H7 (cell line): ENCODE results near the gene DNAJB6. TPM values are rescaled to one million over a fixed set of nuclear protein-coding genes. Genes with fewer than 3 reads are reported as not detected.

Experiments used
- DNase-seq: peaks from one replicate; pipeline ENCODE4 v3.0.0; 2012
- H3K27me3 ChIP-seq: 2 replicates; pipeline ENCODE4 v1.6.0; 2011; ENCODE audit warnings: mild to moderate bottlenecking, low read length; ENCODE audit not compliant: control insufficient read depth, insufficient read depth
- H3K36me3 ChIP-seq: replicated peaks from 2 replicates; pipeline ENCODE4 v1.5.1; 2011; ENCODE audit warnings: low read length; ENCODE audit not compliant: control insufficient read depth, insufficient read depth
- H3K4me3 ChIP-seq: 2 replicates; pipeline ENCODE4 v1.5.1; 2011; ENCODE audit warnings: low read depth, mild to moderate bottlenecking, control low read depth, low read length, moderate library complexity; ENCODE audit not compliant: insufficient read depth
- total RNA-seq: library from RNA; depleted of rRNA; stranded (reverse); fragments of >200 nt; shearing (Covaris generic); gene quantifications from 2 replicates; pipeline ENCODE4 v1.2.3, GENCODE V29; 2014

The DNAJB6 gene
- total RNA-seq, 1 experiment from 2014 or later, result 206 TPM

DNA sequence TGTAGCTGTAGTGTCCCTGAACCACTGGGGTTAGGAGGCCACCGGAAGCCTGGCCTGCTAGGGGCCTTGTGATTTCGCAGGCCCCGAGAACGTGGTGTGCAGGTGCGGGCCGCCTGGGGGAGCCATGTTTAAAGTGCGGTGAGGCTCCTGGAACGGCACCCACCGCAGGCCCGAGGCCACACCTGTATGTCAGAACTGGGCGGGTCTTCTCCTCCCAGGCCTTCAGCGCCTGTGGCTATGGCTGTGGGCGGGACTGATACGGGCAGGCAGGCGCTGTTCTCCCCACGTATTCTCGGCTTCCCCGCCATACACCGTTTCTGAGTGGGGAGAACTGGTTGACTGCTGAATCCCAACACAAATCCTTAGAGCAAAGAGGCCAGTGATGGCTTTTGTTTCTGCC is 74.8 kb downstream of the DNAJB6 start:
- Histone ChIP-seq H3K36me3 (peaks cover 15% of the 10 kb centered on the region), H3K27me3 (no peaks in the 10 kb centered on the region), H3K4me3 (no peak overlapping the region)
- DNase-seq, result peak; percentile 88

DNA sequence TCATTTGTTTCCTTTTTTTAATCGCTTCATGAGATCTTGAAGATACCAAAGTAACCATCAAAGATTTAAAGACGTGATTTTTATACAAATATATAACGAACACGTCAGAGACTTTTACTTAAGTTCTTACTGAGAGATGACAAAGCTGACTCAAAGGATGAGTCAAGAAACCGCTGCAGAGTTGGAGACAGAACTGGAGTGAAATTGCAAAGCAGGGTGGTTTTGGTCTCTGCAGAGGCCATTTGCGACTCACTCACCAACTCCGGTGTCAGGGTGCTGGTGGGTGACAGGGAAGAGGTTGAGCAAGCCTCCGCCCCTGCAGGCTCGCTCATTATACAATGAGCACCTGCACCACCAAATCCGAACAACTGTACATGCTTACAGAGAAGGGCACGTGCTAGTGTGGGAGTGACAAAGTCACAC is 75.2 kb downstream of the DNAJB6 start:
- H3K27me3 ChIP-seq, result no peaks in the 10 kb centered on the region
- H3K4me3 ChIP-seq, result no peak overlapping the region
- DNase-seq, result no peak
- H3K36me3 ChIP-seq, result peaks cover 15% of the 10 kb centered on the region

DNA sequence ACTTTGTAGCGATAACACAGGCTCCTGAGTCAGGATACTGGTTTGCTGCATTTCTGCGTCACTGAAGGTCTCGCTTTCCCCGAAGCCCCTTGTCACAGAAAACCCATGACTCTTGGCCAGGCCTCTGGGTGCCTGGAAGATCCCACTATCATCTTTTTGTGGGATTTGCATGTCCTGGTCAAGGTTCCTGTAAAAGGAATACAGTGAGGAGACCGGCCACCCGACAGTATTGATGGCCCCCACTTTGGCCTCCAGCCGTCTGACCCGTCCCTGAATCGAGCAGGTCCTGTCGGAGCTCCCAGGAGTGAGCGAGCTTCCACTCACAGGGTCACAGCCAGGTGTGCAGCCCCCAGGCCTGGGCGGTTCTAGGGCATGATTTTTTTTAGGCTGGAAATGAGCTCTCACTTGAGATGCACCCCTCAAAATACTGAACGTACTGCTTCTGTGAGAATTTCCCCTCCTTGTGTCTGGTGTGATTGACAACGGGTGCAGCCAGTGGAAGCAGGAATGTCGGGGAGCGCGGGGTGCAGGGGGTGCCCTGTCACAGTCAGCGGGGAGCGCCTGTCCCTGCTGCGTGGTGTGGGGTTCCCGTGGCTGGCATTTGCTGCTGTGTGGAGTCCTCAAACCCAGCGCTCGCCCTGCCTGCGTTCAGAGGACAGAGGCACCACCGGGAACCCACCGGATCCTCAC is 75.8 kb downstream of the DNAJB6 start:
- H3K4me3 ChIP-seq, result no peak overlapping the region
- no peaks in the 10 kb centered on the region for H3K27me3 ChIP-seq
- H3K36me3 ChIP-seq, result peaks cover 16% of the 10 kb centered on the region
- peak; percentile 74 for DNase-seq

DNA sequence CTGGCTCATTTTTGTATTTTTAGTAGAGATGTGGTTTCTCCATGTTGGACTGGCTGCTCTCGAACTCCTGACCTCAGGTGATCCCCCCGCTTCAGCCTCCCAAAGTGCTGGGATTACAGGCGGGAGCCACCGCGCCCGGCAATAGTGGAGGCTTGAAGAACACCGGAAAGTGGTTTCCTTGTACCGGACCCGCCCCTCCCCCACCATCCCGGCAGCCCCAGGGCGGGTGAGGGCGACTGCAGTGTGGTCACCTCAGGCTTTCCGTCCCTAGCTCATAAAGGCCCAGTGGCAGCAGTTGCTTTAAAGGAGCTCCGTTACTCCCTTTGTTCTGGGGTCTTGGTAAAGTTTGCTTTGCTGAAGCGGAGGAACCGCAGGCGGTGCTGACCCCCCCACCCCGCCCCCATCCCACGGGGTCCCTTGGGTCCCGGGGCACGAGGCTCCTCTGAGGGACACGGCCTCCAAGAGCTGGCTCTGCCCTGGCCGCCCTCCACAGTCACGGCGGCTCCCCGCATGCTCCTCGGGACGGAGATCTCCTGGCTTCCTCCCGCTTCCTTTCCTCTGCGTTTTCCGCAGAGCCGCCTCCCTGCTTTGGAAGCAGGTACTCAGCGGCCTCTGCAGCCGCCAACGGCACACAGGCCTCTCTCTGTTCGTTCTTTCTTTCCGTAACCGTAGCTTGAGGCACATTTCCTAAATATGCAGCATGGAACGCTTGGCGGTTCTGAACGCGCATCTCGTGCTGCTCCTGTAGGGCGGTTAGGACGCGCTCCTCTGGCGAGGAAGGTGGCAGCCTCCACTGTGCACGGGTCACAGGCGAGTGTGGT is 77.3 kb downstream of the DNAJB6 start:
- DNase-seq, result peak; percentile 76
- Histone ChIP-seq H3K4me3 (no peak overlapping the region), H3K36me3 (peaks cover 13% of the 10 kb centered on the region), H3K27me3 (no peaks in the 10 kb centered on the region)

DNA sequence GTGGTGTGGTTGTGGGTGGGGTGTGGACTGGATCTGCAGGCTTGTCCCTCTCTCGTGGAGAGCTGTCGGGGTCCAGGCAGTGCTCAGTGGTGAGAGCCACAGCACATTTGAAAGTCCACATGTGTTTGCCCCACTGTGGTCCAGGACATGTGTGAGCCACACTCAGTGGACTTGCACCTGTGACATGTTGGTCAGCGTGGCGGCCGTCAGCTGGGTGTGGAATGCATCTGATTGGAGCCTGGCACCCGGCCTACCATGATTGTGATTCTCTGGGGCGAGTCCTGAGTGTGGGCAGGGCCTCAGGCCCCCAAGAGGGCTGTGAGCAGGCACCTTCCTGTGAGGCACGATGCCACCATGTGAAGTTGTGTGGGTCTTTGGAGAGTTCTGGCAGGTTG is 77.9 kb downstream of the DNAJB6 start:
- no peak overlapping the region for H3K4me3 ChIP-seq
- H3K27me3 ChIP-seq, result no peaks in the 10 kb centered on the region
- no peak for DNase-seq
- peaks cover 13% of the 10 kb centered on the region for H3K36me3 ChIP-seq

DNA sequence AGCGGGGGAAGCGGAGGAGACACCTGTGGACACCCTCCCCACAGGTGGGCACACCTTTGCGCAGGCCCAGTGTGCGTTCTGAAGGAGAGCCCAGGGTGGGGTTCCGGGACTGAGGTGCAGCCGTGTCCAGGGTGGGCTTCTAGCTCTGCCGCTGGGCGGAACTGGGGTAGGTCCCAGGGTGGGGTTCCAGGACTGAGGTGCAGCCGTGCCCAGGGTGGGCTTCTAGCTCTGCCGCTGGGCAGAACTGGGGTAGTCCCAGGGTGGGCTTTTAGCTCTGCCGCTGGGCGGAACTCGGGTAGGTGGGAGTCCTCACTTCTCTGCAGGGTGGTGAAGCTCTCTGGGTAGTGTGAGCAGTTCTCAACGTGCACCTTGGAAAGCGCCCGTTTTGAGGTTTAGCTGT is 78.7 kb downstream of the DNAJB6 start:
- no peak for DNase-seq
- Histone ChIP-seq H3K36me3 (peaks cover 13% of the 10 kb centered on the region), H3K27me3 (no peaks in the 10 kb centered on the region), H3K4me3 (no peak overlapping the region)

DNA sequence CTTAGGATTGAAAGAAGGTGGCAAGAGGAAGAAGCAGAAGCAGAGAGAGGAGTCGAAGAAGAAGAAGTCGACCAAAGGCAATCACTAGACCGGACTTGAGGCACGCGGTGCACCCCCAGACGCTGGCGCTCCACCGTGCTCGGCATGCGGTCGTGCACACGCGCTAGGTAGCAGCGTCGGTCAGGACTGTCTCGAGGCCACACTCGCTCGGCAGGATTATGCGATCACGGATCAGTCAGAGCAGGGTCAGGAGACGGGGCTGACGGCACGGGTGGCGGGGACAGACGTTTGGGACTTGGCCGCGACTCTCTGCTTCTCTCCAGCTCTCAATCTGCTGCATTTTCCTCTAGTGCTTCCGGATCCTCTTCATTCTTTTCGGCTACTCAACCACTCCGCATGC is 79.2 kb downstream of the DNAJB6 start:
- no peaks in the 10 kb centered on the region for H3K27me3 ChIP-seq
- no peak overlapping the region for H3K4me3 ChIP-seq
- no peak for DNase-seq
- H3K36me3 ChIP-seq, result peaks cover 13% of the 10 kb centered on the region

DNA sequence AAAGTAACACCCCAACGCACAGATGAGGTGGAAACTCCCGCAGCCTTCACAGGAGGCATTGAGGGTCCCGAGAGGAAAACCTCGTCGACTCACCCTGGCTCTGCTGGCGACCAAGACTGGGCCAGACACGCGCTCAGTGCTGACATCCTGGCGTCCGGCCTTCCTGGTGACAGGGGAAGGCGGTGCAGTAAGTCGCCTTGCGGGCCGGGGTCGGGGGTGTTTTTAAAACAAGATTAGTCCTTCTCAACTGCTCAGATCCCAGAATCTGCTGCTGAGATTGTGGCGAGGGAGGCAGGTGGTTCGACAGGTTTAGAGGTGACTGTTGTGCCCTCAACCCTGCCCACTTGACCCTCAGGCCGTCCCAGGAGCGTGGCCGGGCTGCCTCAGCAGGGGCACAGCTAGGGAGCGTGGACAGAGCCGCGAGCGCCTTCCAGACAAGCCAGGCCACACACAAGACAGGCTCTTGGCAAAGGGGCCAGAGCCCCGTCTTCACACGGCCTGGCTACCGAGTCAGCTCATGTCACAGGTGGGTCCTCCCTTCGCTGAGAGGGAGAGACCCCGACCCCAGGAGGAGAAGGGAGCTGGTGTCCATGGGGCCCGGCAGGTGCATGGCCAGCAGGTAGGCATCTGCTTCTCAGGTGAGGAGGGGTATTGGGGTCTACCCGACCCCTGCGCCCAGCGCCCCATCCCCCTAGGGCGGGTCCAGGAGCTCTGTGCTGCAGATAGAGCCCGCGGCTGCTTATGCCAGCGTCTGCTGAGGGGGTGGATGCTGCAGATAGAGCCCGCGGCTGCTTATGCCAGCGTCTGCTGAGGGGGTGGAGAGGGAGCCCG is 81.6 kb downstream of the DNAJB6 start:
- DNase-seq, result no peak
- no peak overlapping the region for H3K4me3 ChIP-seq
- peaks cover 12% of the 10 kb centered on the region for H3K36me3 ChIP-seq
- H3K27me3 ChIP-seq, result no peaks in the 10 kb centered on the region

DNA sequence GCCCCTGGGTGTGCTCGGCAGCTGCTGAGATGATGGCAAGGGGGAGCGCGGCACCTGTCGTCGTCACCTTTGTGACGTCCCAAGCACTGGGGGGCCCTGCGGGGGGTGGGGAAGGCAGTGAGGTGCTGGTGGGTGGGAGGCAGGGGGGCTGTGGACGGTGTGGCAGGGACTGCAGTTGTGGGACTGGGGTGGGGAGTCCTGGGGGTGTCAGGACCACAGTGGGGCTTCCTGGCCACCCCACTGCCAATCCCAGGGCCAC is 82.2 kb downstream of the DNAJB6 start:
- DNase-seq, result no peak
- peaks cover 12% of the 10 kb centered on the region for H3K36me3 ChIP-seq
- H3K4me3 ChIP-seq, result no peak overlapping the region
- H3K27me3 ChIP-seq, result no peaks in the 10 kb centered on the region

DNA sequence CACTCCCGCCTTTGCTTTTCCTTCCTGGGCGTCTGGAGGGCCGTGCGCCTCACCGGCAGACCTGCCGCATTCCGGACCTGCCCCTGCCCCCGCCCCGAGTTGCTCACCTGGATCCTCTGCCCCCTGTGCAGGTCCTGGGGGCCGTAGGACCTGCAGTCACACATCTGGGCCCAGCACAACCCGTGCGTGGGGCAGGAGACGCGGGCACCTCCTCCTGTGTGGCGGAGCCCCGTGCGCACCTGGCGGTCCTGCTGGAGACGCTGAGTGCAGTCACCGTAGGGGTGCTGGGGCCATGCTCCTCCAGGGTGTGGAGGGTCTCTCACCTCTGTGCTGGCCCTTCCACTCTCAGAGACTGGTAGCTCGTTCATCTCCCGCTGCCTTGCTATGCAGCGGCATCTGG is 85.5 kb downstream of the DNAJB6 start:
- Histone ChIP-seq H3K27me3 (no peaks in the 10 kb centered on the region), H3K4me3 (no peak overlapping the region), H3K36me3 (no peaks in the 10 kb centered on the region; the same call in 1 of the 2 replicates)
- DNase-seq, result no peak

DNA sequence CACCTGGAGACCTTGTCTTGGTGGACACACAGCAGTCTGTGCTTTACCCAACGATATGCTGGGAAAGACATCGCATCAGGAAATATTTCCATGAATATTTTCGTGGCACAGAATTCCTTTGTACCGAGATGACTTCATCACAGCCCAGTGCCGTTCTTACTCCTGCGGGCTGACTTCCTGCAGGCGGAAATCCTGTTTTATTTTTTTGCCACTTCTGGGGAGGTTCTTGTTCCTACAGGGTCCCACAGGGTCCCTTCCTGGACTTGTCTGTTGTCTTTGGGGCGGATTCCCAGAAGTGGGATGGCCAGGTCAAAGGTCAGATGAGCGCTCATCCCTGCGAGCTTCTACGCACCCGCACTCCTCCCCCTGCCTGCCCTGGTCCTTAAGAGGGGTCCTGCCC is 86.5 kb downstream of the DNAJB6 start:
- Histone ChIP-seq H3K4me3 (no peak overlapping the region), H3K36me3 (no peaks in the 10 kb centered on the region), H3K27me3 (no peaks in the 10 kb centered on the region)
- no peak for DNase-seq

DNA sequence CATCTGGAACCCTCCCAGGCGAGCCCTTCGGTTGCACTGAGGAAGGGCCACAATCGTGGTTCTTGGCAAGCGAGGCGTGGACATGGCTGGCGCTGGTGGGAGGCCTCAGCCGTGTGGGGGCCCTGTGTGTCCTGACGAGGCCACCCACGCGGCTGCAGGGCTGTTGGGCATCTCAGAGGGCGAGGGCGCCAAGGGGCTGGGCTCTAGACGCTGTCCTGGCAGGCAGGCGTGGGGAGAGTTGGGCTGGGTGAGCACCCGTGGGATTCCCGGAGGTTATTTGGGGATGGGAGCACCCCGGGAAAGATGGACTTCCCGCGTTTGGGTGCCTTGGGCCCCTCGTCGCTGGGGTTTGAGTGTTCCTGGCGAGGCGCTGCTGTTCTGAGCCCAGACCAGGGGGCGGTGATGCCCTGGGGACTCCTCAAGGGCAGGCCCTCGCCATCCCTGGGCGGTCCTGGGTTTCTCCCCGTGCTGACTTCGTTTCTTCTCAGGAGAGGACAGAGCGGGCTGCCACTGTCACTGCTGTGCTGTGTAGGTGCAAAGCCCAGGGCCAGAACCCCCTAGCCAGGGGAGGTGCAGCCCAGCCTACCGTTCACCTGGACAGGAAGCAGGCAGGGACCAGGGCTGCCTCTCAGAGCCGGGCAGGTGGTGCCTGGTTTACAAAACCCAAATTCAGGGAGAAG is 87.2 kb downstream of the DNAJB6 start:
- Histone ChIP-seq H3K36me3 (no peaks in the 10 kb centered on the region), H3K4me3 (no peak overlapping the region), H3K27me3 (no peaks in the 10 kb centered on the region)
- no peak for DNase-seq

DNA sequence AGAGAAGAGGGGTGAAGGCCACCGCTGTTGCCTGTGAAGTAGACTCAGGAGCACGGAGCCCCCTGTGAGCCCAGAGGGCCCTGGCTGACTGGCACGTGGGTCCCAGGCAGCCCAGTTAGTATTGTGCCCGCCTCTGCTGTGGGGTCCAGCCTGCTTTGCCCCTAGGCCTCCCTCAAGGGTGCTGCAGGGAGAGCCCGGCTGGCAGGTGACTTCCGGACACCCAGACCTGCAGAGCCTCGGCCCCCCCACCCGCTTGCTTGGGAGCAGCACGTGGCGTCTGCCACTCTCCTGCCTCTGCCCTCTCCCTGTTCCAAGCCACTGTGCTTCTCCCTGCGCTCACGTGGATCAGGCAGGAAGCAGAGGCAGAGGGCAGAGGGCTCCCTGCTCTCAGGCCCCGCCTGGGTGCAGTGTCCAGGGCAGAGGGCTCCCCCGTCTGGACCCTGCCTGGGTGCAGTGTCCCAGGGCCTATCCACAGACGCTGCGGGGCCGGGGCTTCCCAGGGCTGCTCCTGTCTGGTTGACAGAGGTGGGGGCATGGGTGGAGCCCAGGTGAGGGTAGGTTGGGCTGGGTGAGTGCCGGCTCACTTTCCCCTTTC is 88.4 kb downstream of the DNAJB6 start:
- DNase-seq, result peak; percentile 72

DNA sequence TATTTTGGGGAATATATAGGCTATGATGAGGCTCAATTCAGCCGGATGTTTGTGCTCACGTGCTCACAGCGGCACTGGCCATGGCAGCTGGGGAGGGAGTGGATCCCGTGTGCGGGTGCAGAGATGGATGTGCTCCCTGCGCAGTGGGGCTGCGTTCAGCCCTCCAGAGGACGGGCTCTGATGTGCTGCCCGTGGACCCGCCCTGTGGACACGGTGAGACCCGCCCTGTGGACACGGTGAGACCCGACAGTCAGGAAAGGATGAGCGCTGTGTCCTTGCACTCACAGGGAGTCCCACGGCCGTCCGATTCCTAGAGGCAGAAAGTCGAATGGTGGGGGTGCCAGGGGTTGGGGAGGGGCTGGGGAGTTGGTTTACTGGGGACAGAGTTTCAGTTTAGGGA is 89.0 kb downstream of the DNAJB6 start:
- no peak for DNase-seq
- no peaks in the 10 kb centered on the region for H3K36me3 ChIP-seq
- H3K4me3 ChIP-seq, result no peak overlapping the region
- no peaks in the 10 kb centered on the region for H3K27me3 ChIP-seq

More for the DNA sequence above, 88.4 kb downstream of the DNAJB6 start:
- Histone ChIP-seq H3K27me3 (no peaks in the 10 kb centered on the region), H3K4me3 (no peak overlapping the region), H3K36me3 (no peaks in the 10 kb centered on the region)
